NCI-H2171 (cell line): ENCODE measurements around the gene KRTAP10-2.
"Not testable (repeated sequence)": the region's sequence is repeated elsewhere in the genome, so short reads cannot be mapped to it uniquely, and the experiment has no call there.

ENCODE experiments used
- DNase-seq: peaks from one replicate; lab custom pipeline; 2025; lab: John Stamatoyannopoulos, UW

The KRTAP10-2 gene

DNA sequence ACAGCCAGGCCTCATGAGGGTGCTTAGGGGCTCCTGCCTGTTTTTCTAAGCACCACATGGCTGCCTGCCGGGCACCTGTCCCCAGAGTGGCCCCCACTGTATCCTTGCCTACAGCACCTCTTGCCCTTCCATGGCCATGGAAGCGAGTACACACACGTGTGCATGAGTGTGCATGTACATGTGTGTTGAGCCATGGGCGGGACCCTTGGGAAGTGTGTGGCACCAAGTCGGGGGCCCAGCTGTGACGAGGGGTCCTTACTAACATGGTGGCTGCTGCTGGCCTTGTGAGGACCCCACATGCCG is 37.1 kb downstream of the KRTAP10-2 start:
- DNase-seq = no peak

- DNase-seq = peak; percentile 58
These were observed 37.7 kb downstream of the KRTAP10-2 start for GRCh38 chr21:44513389-44514217.

DNA sequence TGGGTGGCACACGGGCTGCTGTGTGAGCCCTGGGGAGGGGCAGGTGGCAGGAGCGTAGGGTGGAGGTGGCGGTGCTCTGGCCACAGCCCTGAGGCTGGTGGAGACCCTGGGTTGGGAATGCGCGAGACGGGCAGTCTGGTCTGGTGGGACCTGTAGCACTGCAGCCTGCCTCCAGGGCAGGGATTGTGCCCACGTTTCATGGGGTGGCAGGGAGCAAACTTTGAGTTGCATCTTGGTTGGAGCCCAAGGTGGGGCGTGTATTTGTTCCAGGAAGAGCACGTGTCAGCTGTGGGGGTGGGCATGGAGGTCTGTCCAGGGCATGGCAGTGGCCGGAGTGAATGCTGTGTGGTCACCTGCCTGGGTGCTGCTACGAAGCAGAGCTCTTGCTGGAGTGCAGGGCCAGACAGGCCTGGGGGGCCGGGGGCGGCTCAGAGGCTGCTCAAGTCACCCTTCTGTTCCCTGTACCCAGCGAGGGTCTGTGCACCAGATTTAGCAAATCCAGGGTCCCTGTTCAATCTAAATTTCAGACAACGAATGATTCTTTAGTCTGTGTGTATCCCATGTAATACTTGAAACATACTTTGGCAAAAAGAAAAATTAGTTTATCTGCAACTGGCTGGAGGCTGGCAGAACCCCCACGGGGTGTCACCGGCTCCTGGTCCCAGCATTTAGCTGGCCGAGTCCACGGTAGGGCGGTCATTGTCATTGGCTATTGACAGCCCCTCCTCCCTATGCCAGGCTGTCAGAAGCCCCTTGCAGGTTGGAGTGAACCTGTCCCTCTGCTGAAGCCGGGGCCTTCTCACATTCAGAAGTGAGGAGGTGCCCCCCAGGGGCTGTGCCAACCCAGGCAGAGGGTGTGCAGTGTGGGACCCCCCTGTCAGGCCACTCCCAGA is 38.6 kb downstream of the KRTAP10-2 start:
- no peak for DNase-seq

GRCh38 chr21:44511938-44512275 is 39.4 kb downstream of the KRTAP10-2 start:
- DNase-seq = no peak

- no peak for DNase-seq
These were observed 39.9 kb downstream of the KRTAP10-2 start for GRCh38 chr21:44511219-44511937.

DNA sequence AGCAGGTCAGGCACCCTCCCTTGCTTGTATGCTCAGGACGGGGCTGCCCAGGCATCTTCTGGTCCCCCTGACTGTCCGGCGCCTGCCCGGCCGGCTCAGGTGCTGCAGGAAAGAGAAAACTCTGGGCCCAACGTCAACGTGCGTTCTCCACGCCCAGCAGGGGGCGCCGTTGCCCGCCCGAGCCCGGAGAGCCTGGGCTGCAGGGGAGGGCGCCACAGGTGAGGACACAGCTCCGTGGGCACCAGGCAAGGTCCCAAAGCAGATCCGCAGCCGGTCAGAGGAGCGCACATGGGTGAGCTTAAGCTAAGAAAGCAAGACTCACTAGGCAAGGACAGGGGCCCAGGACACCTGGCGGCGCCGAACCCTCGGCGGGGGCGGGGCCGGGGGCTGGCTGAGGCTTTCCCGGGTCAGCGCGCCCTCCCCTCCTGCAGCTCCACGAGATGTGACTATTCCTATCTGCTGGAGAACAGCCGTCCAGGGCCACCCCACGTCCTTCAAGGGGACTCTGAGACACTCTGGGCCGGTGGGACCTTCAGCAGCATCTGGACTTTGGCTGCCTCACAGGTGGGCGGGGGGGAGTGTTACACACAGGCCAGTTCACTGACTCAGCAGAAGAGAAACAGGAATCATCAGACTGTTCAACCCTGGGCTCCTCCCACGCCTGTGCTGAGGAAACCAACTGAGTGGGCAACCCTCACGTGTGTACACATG is 40.6 kb downstream of the KRTAP10-2 start:
- DNase-seq = peak; percentile 41

DNA sequence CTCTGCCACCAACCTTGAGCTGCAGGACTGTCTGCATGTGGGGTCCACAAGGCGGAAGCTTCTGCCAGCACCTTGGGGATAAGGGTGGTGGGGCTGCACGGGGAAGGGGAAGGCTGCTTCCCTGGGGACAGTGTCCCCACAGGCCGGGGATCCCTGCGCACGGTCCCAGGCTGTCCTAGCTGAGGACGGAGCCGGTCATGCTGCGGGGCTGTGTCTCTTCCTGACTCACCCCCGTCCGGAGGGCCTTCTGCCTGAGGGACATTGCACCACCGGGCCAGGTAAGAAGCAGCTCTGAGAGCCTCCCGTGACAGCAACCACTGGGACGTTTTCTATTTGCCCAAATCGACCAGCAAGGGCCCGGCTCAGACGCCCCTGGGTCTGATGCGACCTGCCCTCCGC is 41.2 kb downstream of the KRTAP10-2 start:
- DNase-seq = no peak

- peak; percentile 85 for DNase-seq
These were observed 41.8 kb downstream of the KRTAP10-2 start for GRCh38 chr21:44509539-44509938.

DNA sequence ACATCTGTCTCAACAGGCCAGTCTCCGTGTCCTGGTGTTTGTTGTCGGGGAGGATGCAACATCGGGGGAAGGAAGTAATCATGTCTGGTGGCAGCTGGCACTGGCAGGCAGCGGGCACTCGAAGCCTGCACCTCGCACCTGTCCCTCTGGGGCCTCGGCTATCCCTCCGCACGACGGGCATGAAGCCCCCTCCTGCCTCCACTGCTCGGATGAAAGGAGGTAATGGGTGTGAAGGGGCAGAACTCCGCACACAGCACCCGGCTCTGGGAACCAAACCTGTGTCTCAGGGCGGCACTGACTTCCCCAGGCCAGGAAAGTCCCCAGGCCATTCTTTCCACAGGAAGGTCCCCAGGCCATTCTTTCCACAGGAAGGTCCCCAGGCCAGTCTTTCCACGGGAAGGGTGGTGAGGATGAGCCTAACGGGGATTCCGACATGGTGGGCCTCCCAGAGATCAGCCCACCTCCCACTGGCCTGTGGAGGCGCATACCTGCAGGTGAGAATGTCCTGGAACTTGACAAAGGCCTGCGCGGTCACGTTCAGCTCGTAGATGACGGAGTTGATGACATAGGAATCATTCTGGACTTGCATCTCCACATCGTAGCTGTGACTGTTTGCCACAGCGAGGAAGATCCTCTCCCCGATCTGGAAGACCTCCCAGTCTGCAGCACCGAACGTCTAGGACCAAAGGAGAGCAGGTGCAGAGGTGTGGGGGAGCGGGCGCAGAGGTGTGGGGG is 42.4 kb downstream of the KRTAP10-2 start:
- no peak for DNase-seq

GRCh38 chr21:44508426-44508710 is 42.9 kb downstream of the KRTAP10-2 start:
- DNase-seq = no peak

DNA sequence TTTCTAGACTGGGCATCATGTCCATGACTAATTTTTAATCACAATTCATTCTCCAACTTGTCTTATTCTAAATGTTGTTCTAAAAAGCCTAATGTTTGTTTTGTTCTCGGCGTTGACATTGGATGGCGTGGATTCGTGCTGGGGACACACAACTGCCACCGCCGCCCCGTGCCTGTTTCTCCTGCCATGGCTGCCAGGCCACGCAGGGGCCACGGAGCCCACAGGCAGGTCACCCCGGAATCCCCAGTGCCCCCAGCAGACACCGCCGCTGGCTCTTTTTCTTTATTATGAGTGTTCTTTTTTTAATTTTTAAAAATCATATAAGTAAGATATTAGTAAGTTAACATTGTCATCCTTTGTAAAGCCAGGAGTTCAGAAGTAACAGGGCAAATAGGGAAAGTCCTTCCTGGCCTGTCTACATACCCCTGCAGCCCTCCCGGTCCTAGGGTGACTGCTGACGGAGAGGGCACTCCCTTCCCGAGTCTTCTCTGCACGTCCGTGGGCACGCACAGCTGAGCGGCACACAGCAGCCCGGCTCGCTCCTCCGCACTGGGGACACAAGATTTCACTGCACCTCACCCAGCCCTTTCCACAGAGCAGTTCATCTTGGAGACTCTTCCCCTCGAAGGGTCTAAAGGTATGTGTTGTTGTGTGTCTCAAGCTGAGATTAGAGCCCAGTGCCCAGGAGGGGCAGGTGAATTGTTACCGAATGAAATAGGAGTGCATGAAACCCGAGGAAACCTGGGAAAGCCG is 43.5 kb downstream of the KRTAP10-2 start:
- no peak for DNase-seq

DNA sequence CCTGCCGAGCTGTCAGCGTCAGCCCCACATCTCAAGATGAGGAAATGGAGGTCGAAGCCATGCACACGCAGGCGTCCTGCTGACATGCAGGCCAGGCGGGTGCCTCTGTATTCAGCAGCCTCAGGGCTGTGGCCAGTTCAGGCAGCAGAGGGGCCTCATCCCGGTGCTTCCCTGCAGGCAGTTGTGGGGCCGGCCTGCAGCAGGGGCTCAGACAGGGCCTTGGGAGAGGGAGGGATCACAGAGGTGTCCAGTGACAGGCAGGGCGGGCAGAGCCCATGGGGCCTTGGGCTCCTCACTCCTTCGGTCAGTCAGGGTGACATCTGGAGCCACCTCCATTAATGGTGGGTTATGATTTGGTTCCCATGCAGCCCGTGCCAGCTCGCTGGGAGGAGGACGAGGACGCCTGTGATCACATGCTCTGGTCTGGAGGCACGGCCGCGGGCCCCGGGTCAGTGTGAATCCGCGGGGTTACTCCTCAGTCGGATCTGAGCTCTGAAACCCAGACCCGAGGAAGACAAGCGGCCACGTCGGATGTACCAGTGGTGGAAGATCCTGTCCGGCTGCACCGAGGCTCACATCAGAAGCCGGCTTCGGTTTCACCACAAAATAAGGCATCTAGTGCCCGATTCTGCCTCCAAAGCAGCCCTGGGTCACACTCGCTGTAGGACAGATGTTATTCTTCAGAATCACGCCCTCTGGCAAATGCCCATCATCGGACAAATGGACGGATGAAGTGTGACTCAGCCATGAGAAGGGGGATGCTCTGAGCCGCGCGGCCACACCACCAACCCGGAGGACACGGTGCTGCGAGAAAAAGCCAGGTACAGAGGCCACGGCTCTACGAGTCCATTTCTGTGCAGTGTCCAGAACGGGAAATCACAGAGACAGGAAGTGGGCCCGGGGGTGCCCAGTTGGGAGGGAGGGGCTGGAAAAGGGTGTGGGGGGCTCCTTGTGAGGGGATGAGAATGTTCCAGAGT is 44.7 kb downstream of the KRTAP10-2 start:
- no peak for DNase-seq

GRCh38 chr21:44505673-44506278 is 45.5 kb downstream of the KRTAP10-2 start:
- no peak for DNase-seq

DNA sequence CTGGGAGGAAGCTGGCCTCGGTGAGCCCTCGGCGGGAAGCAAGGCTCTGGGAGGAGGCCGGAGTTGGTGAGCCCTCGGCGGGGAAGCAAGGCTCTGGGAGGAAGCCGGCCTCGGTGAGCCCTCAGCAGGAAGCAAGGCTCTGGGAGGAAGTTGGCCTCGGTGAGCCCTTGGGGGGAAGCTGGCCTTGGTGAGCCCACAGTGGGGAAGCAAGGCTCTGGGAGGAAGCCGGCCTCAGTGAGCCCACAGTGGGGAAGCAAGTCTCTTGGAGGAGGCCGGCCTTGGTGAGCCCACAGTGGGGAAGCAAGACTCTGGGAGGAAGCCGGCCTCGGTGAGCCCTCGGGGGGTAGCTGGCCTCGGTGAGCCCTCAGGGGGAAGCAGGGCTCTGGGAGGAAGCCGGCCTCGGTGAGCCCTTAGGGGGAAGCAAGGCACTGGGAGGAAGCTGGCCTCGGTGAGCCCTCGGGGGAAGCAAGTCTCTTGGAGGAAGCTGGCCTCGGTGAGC is 47.4 kb downstream of the KRTAP10-2 start:
- no peak for DNase-seq

- DNase-seq = not testable (repeated sequence)
These were observed 48.1 kb downstream of the KRTAP10-2 start for GRCh38 chr21:44503006-44503889.

GRCh38 chr21:44502171-44502958 is 48.9 kb downstream of the KRTAP10-2 start:
- DNase-seq = no peak
